CD4-positive, alpha-beta memory T cell (primary cell): ENCODE measurements around the gene C4orf46. TPM values are rescaled to one million over a fixed set of nuclear protein-coding genes. Genes with fewer than 3 reads are reported as not detected.

Experiments used
- polyA plus RNA-seq, 2 donors: library from polyadenylated mRNA; unstranded; fragments of 300-500 nt; fragmentation: Illumina TruSeq; gene quantifications; one replicate each; pipeline ENCODE4 v1.2.3, GENCODE V29; 2021
- total RNA-seq, 2 experiments: library from RNA; stranded (reverse); gene quantifications; one replicate each; pipeline ENCODE4 v1.2.3, GENCODE V29; 2021

Gene C4orf46
- total and polyA plus RNA-seq, 4 experiments from 2014 or later, result 4.0 to 6.5 (median 4.8) TPM

Other genes with a start within 250 kb of the C4orf46 start
- gene RXFP1, start 150.0 kb downstream of the C4orf46 start, total RNA-seq, result not detected
- gene RXFP1, start 150.0 kb downstream of the C4orf46 start, polyA plus RNA-seq, result not detected
- gene ETFDH, start 409 bp upstream of the C4orf46 start, total RNA-seq, result 10 to 100 TPM; 16.0 to 16.6 TPM
- 1 to 10 TPM; 5.8 to 9.4 TPM for gene ETFDH, start 409 bp upstream of the C4orf46 start, polyA plus RNA-seq
- gene PPID, start 51.5 kb upstream of the C4orf46 start, total RNA-seq, result 10 to 100 TPM; 30.2 to 32.0 TPM
- 10 to 100 TPM; 49.4 to 54.8 TPM for gene PPID, start 51.5 kb upstream of the C4orf46 start, polyA plus RNA-seq
- 1 to 10 TPM; 8.1 to 9.4 TPM for gene FNIP2, start 97.1 kb upstream of the C4orf46 start, total RNA-seq
- gene FNIP2, start 97.1 kb upstream of the C4orf46 start, polyA plus RNA-seq, result 1 to 10 TPM; 2.4 to 4.7 TPM